Type B pancreatic cell (in vitro differentiated cells): ENCODE results near the gene PID1. TPM values are rescaled to one million over a fixed set of nuclear protein-coding genes. Genes with fewer than 3 reads are reported as not detected.

ENCODE experiments used
- DNase-seq: peaks from one replicate; pipeline ENCODE4 v3.0.0; 2021; ENCODE audit warnings: mixed read lengths; ENCODE audit not compliant: unreplicated experiment; ENCODE audit errors: extremely low spot score
- H3K27ac Mint-ChIP-seq: 2 replicates; pipeline ENCODE4 v1.8.0; 2021; ENCODE audit warnings: mild to moderate bottlenecking, mixed read lengths
- H3K27me3 Mint-ChIP-seq: 2 replicates; pipeline ENCODE4 v1.8.0; 2021; ENCODE audit warnings: mixed read lengths
- H3K36me3 Mint-ChIP-seq: 2 replicates; pipeline ENCODE4 v1.8.0; 2021; ENCODE audit warnings: mixed read lengths
- H3K4me1 Mint-ChIP-seq: one replicate; pipeline ENCODE4 v1.8.0; 2021; ENCODE audit warnings: mixed read lengths; ENCODE audit not compliant: unreplicated experiment
- H3K4me3 Mint-ChIP-seq: 2 replicates; pipeline ENCODE4 v1.8.0; 2021; ENCODE audit warnings: mild to moderate bottlenecking, mixed read lengths
- H3K9me3 Mint-ChIP-seq: 2 replicates; pipeline ENCODE4 v1.8.0; 2021; ENCODE audit warnings: mixed read lengths
- total RNA-seq: library from RNA; stranded (reverse); gene quantifications from 2 replicates; pipeline ENCODE4 v1.2.1, GENCODE V29; 2021; ENCODE audit warnings: low replicate concordance
- TF ChIP-seq, protein P1 (sequence below): fragments of 200-600 bp; sonication (generic); conservative IDR thresholded peaks from 2 replicates; pipeline ENCODE4 v1.5.0; 2021; ENCODE audit warnings: antibody characterized with exemption, mild to moderate bottlenecking

Gene PID1
- total RNA-seq, 1 donor from 2014 or later, result 0.92 TPM

DNA sequence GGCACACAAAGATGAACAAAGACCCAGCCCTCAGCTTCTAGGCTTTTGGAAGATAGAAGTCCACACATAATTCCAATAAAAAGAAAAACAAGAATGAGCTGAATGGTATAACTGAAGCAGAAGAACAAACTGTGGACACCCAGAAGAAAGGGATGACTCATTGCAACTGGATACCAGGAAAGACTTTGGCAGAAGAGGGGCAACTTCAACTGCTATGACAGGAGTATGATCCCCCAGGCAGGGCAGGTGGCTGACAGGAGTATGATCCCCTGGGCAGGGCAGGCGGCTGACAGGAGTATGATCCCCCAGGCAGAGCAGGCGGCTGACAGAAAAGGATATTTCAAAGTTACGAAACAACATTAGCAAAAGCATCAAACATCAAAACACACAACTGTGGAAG lies 21.6 kb downstream of the PID1 start:
- H3K27ac Mint-ChIP-seq, result no peak overlapping the region
- H3K27me3 Mint-ChIP-seq, result peaks cover 4% of the 10 kb centered on the region
- H3K4me3 Mint-ChIP-seq, result no peak overlapping the region
- no peaks in the 10 kb centered on the region for H3K36me3 Mint-ChIP-seq
- TF ChIP-seq, protein P1, sequence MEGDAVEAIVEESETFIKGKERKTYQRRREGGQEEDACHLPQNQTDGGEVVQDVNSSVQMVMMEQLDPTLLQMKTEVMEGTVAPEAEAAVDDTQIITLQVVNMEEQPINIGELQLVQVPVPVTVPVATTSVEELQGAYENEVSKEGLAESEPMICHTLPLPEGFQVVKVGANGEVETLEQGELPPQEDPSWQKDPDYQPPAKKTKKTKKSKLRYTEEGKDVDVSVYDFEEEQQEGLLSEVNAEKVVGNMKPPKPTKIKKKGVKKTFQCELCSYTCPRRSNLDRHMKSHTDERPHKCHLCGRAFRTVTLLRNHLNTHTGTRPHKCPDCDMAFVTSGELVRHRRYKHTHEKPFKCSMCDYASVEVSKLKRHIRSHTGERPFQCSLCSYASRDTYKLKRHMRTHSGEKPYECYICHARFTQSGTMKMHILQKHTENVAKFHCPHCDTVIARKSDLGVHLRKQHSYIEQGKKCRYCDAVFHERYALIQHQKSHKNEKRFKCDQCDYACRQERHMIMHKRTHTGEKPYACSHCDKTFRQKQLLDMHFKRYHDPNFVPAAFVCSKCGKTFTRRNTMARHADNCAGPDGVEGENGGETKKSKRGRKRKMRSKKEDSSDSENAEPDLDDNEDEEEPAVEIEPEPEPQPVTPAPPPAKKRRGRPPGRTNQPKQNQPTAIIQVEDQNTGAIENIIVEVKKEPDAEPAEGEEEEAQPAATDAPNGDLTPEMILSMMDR, result no peak
- no peaks in the 10 kb centered on the region for H3K4me1 Mint-ChIP-seq
- no peaks in the 10 kb centered on the region for H3K9me3 Mint-ChIP-seq
- DNase-seq, result no peak

DNA sequence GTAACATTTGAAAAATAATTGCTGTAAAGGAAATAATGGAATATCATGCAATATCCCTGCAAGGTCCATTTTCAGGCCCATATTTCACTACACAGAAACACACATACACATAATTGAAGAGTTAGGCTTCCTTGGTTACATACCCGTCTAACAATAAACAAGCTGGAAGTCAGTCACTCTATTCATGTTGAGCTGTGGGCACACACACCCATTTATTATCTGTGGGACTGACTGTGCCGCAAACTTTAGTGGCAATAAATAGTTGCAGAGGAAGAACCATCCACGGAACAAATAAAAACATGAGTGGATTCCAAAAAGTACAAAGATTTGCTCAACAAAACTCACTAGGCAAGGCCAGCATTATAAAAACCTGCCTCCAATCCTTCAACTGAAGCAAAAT lies 24.8 kb downstream of the PID1 start:
- Mint-ChIP-seq H3K4me3 (no peak overlapping the region), H3K36me3 (no peaks in the 10 kb centered on the region), H3K27ac (no peak overlapping the region), H3K9me3 (peaks cover 8% of the 10 kb centered on the region), H3K27me3 (peaks cover 4% of the 10 kb centered on the region), H3K4me1 (no peaks in the 10 kb centered on the region)
- TF ChIP-seq, protein P1, result no peak
- no peak for DNase-seq

DNA sequence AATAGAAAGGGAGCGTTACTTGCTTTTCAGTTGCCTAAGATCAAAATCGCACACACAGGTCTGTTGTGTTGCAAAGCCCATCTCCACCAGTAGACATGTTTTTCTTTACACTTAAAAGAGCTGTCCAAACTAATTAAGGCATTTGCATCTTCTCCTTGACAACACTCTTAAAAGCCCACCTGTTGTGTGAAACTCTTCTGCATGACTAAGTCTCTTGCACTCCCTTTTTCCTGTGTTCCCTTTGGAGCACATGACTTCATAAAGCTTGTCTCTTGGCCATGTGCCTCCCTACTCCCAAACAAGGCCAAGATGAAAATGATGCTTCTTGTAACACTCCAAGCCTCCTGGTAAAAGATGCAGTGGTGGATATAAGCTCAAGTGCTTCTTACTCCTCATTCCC lies 26.1 kb downstream of the PID1 start:
- Mint-ChIP-seq H3K36me3 (no peaks in the 10 kb centered on the region), H3K27ac (no peak overlapping the region), H3K27me3 (peaks cover 4% of the 10 kb centered on the region), H3K9me3 (peaks cover 8% of the 10 kb centered on the region), H3K4me1 (no peaks in the 10 kb centered on the region), H3K4me3 (no peak overlapping the region)
- TF ChIP-seq, protein P1, result no peak
- no peak for DNase-seq

DNA sequence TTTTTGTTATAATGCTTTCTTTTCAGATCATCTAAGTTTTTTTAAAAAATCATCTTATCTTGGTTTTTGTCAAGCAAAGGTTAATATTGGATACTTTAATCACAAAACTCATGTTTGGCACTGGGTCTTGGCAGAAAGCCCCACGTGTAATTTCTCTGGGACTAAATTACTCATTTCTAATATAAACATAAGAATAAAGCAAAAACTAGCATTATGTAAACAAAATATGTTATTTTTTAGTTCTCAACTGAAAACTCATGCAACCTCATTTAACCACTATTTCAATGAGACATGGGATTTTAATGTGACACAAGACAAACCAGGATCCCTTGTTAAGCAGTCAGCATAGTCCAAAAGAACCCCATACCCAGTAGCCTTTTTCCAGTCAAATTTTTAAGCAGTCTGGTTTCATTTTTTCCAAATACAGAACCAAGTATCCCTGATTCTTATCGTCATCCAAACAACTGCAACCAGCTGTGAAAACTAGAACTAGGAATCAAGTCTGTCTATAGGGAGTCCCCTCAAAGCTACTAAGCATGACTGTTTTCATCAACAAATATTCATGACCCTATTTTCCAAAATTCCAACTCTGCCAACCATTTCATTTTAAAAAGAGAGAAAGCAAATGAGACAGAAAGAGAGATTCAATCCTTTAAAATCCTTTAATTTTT lies 27.1 kb downstream of the PID1 start:
- H3K27ac Mint-ChIP-seq, result no peak overlapping the region
- H3K4me1 Mint-ChIP-seq, result no peaks in the 10 kb centered on the region
- no peak for DNase-seq
- H3K4me3 Mint-ChIP-seq, result no peak overlapping the region
- TF ChIP-seq, protein P1, result no peak
- H3K27me3 Mint-ChIP-seq, result no peaks in the 10 kb centered on the region
- H3K9me3 Mint-ChIP-seq, result peaks cover 8% of the 10 kb centered on the region
- H3K36me3 Mint-ChIP-seq, result no peaks in the 10 kb centered on the region

DNA sequence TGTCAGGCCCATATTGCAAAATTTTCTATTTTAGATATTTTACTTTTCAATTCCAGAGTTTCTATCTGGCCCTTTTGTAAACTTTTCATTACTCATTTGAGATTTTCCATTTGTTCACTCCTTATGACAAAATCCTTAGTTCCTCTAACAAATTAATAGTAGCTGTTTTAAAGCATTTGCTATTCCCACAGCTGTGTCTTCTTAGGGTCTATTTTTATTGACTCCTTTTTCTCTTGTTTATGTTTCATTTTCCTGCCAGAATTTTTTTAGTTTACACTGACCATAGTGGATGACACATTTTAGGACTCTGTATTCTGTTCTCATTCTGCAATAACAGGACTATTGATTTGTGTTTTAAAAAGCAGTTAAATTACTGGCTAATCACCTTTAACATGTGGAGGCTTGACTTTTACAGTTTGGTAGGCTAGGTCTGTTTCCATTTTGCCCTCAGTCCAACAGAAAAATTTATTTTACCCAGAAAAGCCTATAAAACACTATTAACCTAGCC lies 30.0 kb downstream of the PID1 start:
- H3K27ac Mint-ChIP-seq, result no peak overlapping the region
- no peaks in the 10 kb centered on the region for H3K36me3 Mint-ChIP-seq
- no peaks in the 10 kb centered on the region for H3K27me3 Mint-ChIP-seq
- TF ChIP-seq, protein P1, result no peak
- DNase-seq, result no peak
- peaks cover 8% of the 10 kb centered on the region for H3K9me3 Mint-ChIP-seq
- no peaks in the 10 kb centered on the region for H3K4me1 Mint-ChIP-seq
- no peak overlapping the region for H3K4me3 Mint-ChIP-seq

DNA sequence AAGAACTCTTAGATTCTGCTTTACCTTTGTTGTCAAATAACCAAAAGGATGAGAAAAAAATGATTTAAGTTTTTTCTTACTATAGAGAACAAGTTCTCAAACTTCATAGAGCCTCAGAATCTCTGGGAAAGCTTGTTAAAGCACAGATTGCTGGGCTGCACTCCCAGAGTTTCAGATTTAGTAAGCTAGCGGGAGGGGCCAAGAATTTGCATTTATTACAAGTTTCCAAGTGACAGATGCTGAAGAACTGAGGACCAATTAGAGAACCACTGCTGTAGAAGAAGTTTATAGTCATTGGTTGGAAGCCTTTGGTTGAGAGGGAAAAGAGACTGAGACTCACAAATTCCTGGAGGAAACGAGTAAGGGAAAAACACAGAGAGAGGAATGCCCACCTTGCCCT lies 32.1 kb downstream of the PID1 start:
- Mint-ChIP-seq H3K4me3 (no peak overlapping the region), H3K4me1 (no peaks in the 10 kb centered on the region), H3K36me3 (no peaks in the 10 kb centered on the region), H3K27me3 (no peaks in the 10 kb centered on the region), H3K9me3 (peaks cover 8% of the 10 kb centered on the region), H3K27ac (no peak overlapping the region)
- DNase-seq, result no peak
- TF ChIP-seq, protein P1, result no peak
